ENCODE data around the gene CD36.

The CD36 gene

GRCh38 chr7:80699721-80700256, 61.3 kb downstream of the CD36 start:
- Histone ChIP-seq H3K36me3 (ENCODE audit: control insufficient read depth, insufficient read depth, low read length) (no peaks in the 10 kb centered on the region), H3K4me3 (replicated peaks; ENCODE audit: low read depth, low read length) (no peak overlapping the region), H3K27me3 (replicated peaks; ENCODE audit: control insufficient read depth, insufficient read depth, low read length) (no peaks in the 10 kb centered on the region)
- no peak for DNase-seq (ENCODE audit: extremely low read depth, insufficient read length)
- no peak for TF ChIP-seq CTCF (IDR thresholded peaks at IDR 0.05; ENCODE audit: insufficient read depth, low read length, poor library complexity, severe bottlenecking)

- Histone ChIP-seq H3K4me3 (replicated peaks; ENCODE audit: low read depth, low read length) (no peak overlapping the region), H3K36me3 (ENCODE audit: control insufficient read depth, insufficient read depth, low read length) (no peaks in the 10 kb centered on the region), H3K27me3 (replicated peaks; ENCODE audit: control insufficient read depth, insufficient read depth, low read length) (no peaks in the 10 kb centered on the region)
- TF ChIP-seq CTCF (IDR thresholded peaks at IDR 0.05; ENCODE audit: insufficient read depth, low read length, poor library complexity, severe bottlenecking) = no peak
- DNase-seq (ENCODE audit: extremely low read depth, insufficient read length) = no peak
These were observed 64.8 kb downstream of the CD36 start for GRCh38 chr7:80703272-80703671.

GRCh38 chr7:80705130-80705781, 66.8 kb downstream of the CD36 start:
- DNase-seq (ENCODE audit: extremely low read depth, insufficient read length) = no peak
- Histone ChIP-seq H3K36me3 (ENCODE audit: control insufficient read depth, insufficient read depth, low read length) (no peaks in the 10 kb centered on the region), H3K27me3 (replicated peaks; ENCODE audit: control insufficient read depth, insufficient read depth, low read length) (no peaks in the 10 kb centered on the region), H3K4me3 (replicated peaks; ENCODE audit: low read depth, low read length) (no peak overlapping the region)
- no peak for TF ChIP-seq CTCF (IDR thresholded peaks at IDR 0.05; ENCODE audit: insufficient read depth, low read length, poor library complexity, severe bottlenecking)

GRCh38 chr7:80707318-80707717, 68.9 kb downstream of the CD36 start:
- H3K27me3 ChIP-seq (replicated peaks; ENCODE audit: control insufficient read depth, insufficient read depth, low read length) = no peaks in the 10 kb centered on the region
- no peaks in the 10 kb centered on the region for H3K36me3 ChIP-seq (ENCODE audit: control insufficient read depth, insufficient read depth, low read length)
- no peak for DNase-seq (ENCODE audit: extremely low read depth, insufficient read length)
- TF ChIP-seq CTCF (IDR thresholded peaks at IDR 0.05; ENCODE audit: insufficient read depth, low read length, poor library complexity, severe bottlenecking) = no peak
- H3K4me3 ChIP-seq (replicated peaks; ENCODE audit: low read depth, low read length) = no peak overlapping the region

GRCh38 chr7:80708123-80708522, 69.7 kb downstream of the CD36 start:
- no peaks in the 10 kb centered on the region for H3K36me3 ChIP-seq (ENCODE audit: control insufficient read depth, insufficient read depth, low read length)
- no peak overlapping the region for H3K4me3 ChIP-seq (replicated peaks; ENCODE audit: low read depth, low read length)
- DNase-seq (ENCODE audit: extremely low read depth, insufficient read length) = no peak
- no peaks in the 10 kb centered on the region for H3K27me3 ChIP-seq (replicated peaks; ENCODE audit: control insufficient read depth, insufficient read depth, low read length)
- TF ChIP-seq CTCF (IDR thresholded peaks at IDR 0.05; ENCODE audit: insufficient read depth, low read length, poor library complexity, severe bottlenecking) = no peak
